ENCODE results near the gene RND3. TPM values are rescaled to one million over a fixed set of nuclear protein-coding genes. Genes with fewer than 3 reads are reported as not detected.

RND3 gene
- not detected for total RNA-seq

- H3K4me3 Mint-ChIP-seq = peak within 1 kb of the TSS; percentile 45
- H3K36me3 Mint-ChIP-seq = peaks cover 2% of the 10 kb centered on the region
- peaks cover 71% of the 10 kb centered on the region for H3K27me3 Mint-ChIP-seq
- peak; percentile 46 for DNase-seq
- H3K4me1 Mint-ChIP-seq = peaks cover 9% of the 10 kb centered on the region
- H3K9me3 Mint-ChIP-seq = peaks cover 2% of the 10 kb centered on the region
- no peak within 1 kb of the TSS for H3K27ac Mint-ChIP-seq
Measured at GRCh38 chr2:150487537-150488429, at the start of gene RND3. TSS of gene RND3 (minus strand) at chr2:150487667. CDS start at chr2:150487417, 250 bp downstream.

DNA sequence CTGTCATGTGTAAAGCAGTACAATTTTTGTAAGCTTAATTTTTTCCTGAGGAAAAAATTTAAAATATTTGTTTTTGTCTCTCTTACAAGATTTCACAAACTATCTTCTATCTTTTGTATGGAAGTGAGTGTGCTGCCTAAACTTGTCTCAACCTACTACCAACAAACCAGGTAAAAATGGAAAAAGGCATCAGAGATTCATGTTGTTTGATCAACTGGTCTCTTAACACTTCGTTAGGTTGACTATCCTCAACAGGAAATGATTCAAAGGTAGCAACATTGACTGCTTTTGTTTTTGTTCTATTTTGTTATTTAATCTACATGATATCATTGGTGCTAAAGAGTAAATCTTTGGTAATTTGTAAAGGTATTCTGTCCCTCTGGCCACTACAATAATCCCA, 47.7 kb upstream of the RND3 start:
- Mint-ChIP-seq H3K27ac (no peak overlapping the region), H3K27me3 (no peaks in the 10 kb centered on the region), H3K4me1 (no peaks in the 10 kb centered on the region), H3K9me3 (no peaks in the 10 kb centered on the region), H3K4me3 (no peak overlapping the region), H3K36me3 (no peaks in the 10 kb centered on the region)
- DNase-seq = no peak

DNA sequence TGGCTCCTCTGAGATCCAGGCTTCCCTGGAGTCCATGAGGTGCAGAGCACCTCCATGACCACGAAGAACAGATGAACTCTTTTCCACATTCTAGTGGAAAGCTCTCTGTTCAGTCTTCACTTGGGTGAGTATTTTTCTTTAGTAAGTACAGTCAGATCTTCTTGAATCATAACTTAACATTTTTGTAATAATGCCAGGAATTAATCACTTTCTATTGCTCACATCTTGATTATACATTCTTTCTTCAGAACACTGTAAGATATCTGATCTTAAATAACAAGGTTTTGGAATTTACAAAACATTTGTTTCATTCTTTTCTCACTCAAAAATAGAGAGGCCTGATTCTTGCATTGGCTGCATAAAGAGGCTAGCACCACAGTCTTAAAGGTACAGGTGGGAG, 45.4 kb upstream of the RND3 start:
- H3K4me1 Mint-ChIP-seq = no peaks in the 10 kb centered on the region
- H3K4me3 Mint-ChIP-seq = no peak overlapping the region
- H3K27me3 Mint-ChIP-seq = no peaks in the 10 kb centered on the region
- H3K36me3 Mint-ChIP-seq = no peaks in the 10 kb centered on the region
- no peaks in the 10 kb centered on the region for H3K9me3 Mint-ChIP-seq
- DNase-seq = no peak
- no peak overlapping the region for H3K27ac Mint-ChIP-seq

GRCh38 chr2:150532020-150532419, 44.6 kb upstream of the RND3 start:
- no peaks in the 10 kb centered on the region for H3K27me3 Mint-ChIP-seq
- H3K27ac Mint-ChIP-seq = no peak overlapping the region
- H3K9me3 Mint-ChIP-seq = no peaks in the 10 kb centered on the region
- H3K36me3 Mint-ChIP-seq = no peaks in the 10 kb centered on the region
- no peak for DNase-seq
- no peak overlapping the region for H3K4me3 Mint-ChIP-seq
- no peaks in the 10 kb centered on the region for H3K4me1 Mint-ChIP-seq

DNA sequence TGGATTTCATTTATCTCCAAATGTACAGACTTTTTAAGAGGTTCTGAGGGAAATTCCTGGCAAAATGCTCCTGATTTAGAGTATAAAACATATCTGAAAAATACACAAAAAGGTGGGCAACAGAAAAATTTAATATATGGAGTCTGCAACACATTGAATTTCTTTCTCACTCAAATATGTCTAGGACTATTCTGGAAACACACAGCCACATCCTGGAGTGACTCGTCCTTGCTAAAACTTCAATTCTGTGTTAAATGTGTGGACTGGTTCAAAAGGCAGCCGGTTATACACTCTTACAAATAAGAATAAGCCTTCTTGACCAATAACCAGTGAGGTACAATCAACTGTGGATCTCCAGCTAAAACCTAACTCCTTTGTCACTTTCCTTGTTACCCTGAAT, 44.1 kb upstream of the RND3 start:
- H3K36me3 Mint-ChIP-seq = no peaks in the 10 kb centered on the region
- no peak for DNase-seq
- H3K9me3 Mint-ChIP-seq = no peaks in the 10 kb centered on the region
- no peak overlapping the region for H3K4me3 Mint-ChIP-seq
- H3K4me1 Mint-ChIP-seq = no peaks in the 10 kb centered on the region
- H3K27ac Mint-ChIP-seq = no peak overlapping the region
- no peaks in the 10 kb centered on the region for H3K27me3 Mint-ChIP-seq

GRCh38 chr2:150530168-150530567, 42.7 kb upstream of the RND3 start:
- Mint-ChIP-seq H3K9me3 (no peaks in the 10 kb centered on the region), H3K4me1 (no peaks in the 10 kb centered on the region), H3K27me3 (no peaks in the 10 kb centered on the region), H3K4me3 (no peak overlapping the region), H3K36me3 (no peaks in the 10 kb centered on the region), H3K27ac (no peak overlapping the region)
- DNase-seq = no peak

DNA sequence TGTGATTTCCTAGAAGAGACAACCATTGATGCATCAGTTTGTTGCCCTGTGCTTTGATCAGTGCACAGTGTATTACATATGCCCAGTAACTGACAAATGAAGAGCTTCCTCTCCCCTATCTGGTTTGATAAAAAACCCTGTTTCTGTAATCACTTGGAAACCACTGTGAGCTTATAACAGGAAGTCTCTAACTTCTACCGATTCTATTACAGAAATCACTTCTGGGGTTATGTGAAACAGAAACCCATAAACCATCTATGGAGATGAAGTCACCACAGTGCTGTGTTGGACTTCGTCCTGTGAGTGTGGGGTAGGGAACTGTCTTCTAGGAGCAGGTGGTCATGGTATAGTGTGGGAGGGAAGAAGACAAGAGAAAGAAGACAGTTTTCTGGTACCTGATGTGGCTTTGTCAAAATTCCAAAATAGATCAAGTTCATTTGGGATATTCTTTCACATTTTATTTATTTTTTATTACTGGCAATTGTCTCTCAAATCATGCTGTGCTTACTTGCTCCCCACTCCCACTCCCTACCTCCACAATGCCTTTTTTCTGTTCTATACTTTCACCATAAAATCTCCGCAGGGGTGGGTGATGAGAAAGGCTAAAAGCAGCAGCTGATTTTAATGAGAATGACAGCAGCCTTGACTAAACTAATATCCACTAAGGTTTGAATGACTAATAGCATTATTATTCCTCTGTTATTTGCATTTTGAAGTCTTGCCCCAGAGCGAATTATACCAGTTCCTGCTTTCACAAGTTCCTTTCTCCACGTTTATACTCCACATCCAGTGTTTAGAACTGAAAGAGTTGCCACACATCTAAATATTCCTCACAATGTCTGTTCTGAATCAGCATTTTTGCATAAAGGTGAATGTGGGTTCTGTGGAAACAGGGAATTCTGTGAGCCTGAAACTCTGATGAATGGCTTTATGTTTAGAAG, 41.7 kb upstream of the RND3 start:
- Mint-ChIP-seq H3K4me3 (no peak overlapping the region), H3K27ac (no peak overlapping the region), H3K27me3 (no peaks in the 10 kb centered on the region), H3K4me1 (no peaks in the 10 kb centered on the region), H3K9me3 (no peaks in the 10 kb centered on the region), H3K36me3 (no peaks in the 10 kb centered on the region)
- DNase-seq = no peak

DNA sequence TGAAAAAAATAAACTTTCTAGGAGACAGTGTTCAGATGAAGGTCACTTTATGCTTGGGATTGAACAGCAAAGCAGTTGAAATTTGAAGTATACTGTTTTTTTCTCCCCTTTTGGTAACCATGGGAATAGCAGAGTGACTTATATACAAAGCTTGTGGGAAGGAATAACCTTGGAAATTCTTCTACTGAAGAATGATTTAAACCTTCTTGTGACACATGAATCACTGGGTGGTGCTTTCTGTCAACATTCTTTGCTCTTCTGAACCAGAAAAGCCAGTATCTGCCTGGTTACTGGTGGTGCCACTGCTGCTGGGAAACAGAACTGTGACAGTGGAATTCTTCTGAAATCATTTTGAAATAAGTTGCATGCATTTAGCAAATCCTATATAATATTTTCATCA, 39.4 kb upstream of the RND3 start:
- H3K4me3 Mint-ChIP-seq = no peak overlapping the region
- DNase-seq = no peak
- no peaks in the 10 kb centered on the region for H3K36me3 Mint-ChIP-seq
- no peaks in the 10 kb centered on the region for H3K9me3 Mint-ChIP-seq
- peaks cover 6% of the 10 kb centered on the region for H3K27me3 Mint-ChIP-seq
- no peaks in the 10 kb centered on the region for H3K4me1 Mint-ChIP-seq
- H3K27ac Mint-ChIP-seq = no peak overlapping the region

DNA sequence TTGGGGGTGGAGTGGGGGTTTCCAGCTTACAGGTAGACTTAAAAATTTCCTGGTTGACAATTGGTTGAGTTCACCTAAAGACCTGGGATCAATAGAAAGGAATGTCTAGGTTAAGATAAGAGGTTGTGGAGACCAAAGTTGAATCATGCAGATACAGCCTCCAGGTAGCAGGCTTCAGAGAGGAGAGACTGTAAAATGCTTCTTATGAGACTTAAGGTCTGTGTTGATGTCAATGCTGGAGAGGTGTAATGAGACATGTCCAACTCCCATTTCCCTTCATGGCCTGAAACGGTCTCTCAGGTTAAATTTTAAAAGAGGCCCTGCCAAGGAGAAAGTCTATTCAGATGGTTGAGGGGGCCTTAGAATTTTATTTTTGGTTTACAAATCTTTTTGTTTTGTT, 38.5 kb upstream of the RND3 start:
- no peaks in the 10 kb centered on the region for H3K9me3 Mint-ChIP-seq

GRCh38 chr2:150522269-150522668, 34.8 kb upstream of the RND3 start:
- no peak overlapping the region for H3K4me3 Mint-ChIP-seq
- H3K27ac Mint-ChIP-seq = no peak overlapping the region
- no peaks in the 10 kb centered on the region for H3K4me1 Mint-ChIP-seq
- no peaks in the 10 kb centered on the region for H3K36me3 Mint-ChIP-seq
- H3K27me3 Mint-ChIP-seq = peaks cover 6% of the 10 kb centered on the region
- H3K9me3 Mint-ChIP-seq = no peaks in the 10 kb centered on the region
- DNase-seq = no peak

More for the DNA sequence above, 38.5 kb upstream of the RND3 start:
- no peak overlapping the region for H3K27ac Mint-ChIP-seq
- H3K4me3 Mint-ChIP-seq = no peak overlapping the region
- no peak for DNase-seq
- H3K36me3 Mint-ChIP-seq = no peaks in the 10 kb centered on the region
- peaks cover 6% of the 10 kb centered on the region for H3K27me3 Mint-ChIP-seq
- H3K4me1 Mint-ChIP-seq = no peaks in the 10 kb centered on the region

- DNase-seq = no peak
- no peaks in the 10 kb centered on the region for H3K4me1 Mint-ChIP-seq
- peaks cover 6% of the 10 kb centered on the region for H3K27me3 Mint-ChIP-seq
- no peak overlapping the region for H3K27ac Mint-ChIP-seq
- H3K4me3 Mint-ChIP-seq = no peak overlapping the region
- no peaks in the 10 kb centered on the region for H3K36me3 Mint-ChIP-seq
- no peaks in the 10 kb centered on the region for H3K9me3 Mint-ChIP-seq
Measured at GRCh38 chr2:150520887-150521664, 33.6 kb upstream of the RND3 start.

GRCh38 chr2:150520033-150520432, 32.6 kb upstream of the RND3 start:
- Mint-ChIP-seq H3K27ac (no peak overlapping the region), H3K9me3 (no peaks in the 10 kb centered on the region), H3K36me3 (no peaks in the 10 kb centered on the region), H3K27me3 (peaks cover 6% of the 10 kb centered on the region), H3K4me3 (no peak overlapping the region), H3K4me1 (no peaks in the 10 kb centered on the region)
- no peak for DNase-seq

DNA sequence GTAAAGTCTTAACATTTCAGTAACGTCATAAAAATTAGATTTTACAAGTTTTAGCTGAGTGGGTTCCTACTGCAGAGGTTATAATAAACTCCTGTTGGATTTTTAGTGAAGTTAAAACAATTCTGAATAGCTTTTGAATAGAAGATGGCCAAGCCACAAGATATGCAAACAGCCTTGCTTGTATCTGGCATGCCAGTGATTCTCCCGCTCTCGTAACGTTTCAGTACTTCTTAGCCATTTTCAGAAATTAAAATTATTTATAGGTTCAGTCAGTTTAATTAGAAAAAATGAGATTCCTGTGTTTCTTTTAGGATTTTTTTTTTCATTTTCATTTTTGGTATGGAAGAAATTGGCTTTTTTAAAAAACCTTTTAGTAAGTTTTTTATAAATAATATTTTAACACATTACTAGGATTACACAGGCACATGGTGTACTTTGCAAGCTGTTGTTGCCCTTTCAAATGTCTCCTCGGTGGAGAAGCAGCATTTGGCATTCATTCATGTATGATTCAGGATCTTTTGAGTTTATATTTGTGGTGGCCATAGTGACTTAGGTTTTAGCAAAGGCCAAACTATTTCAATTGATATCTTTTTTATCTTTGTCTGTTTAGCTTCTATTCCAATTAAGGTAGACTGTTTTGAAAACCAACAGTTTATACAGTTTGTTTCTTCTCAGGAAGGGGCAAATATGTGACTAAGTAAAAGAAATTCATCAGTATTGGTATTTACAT, 30.6 kb upstream of the RND3 start:
- H3K4me1 Mint-ChIP-seq = no peaks in the 10 kb centered on the region
- H3K36me3 Mint-ChIP-seq = no peaks in the 10 kb centered on the region
- no peak overlapping the region for H3K27ac Mint-ChIP-seq
- H3K9me3 Mint-ChIP-seq = no peaks in the 10 kb centered on the region
- no peak for DNase-seq
- H3K4me3 Mint-ChIP-seq = no peak overlapping the region
- H3K27me3 Mint-ChIP-seq = peaks cover 4% of the 10 kb centered on the region

GRCh38 chr2:150513647-150514046, 26.2 kb upstream of the RND3 start:
- H3K9me3 Mint-ChIP-seq = no peaks in the 10 kb centered on the region
- H3K4me3 Mint-ChIP-seq = no peak overlapping the region
- H3K27me3 Mint-ChIP-seq = no peaks in the 10 kb centered on the region
- H3K4me1 Mint-ChIP-seq = no peaks in the 10 kb centered on the region
- no peak overlapping the region for H3K27ac Mint-ChIP-seq
- DNase-seq = no peak
- no peaks in the 10 kb centered on the region for H3K36me3 Mint-ChIP-seq
